GM18520 (cell line): ENCODE measurements around the gene BPTF.
A peak's percentile ranks its signal among the peaks of the same experiment; 100 is the strongest.
"Not testable (repeated sequence)": the region's sequence is repeated elsewhere in the genome, so short reads cannot be mapped to it uniquely, and the experiment has no call there.

ENCODE experiments used
- ATAC-seq: cut with Tn5 transposase; IDR thresholded peaks from one replicate; pipeline ENCODE4 v1.9.1; 2021; ENCODE audit not compliant: unreplicated experiment

BPTF gene

GRCh38 chr17:67824735-67825626 is at the start of gene BPTF:
BPTF (plus strand) TSS chr17:67825503; CDS start chr17:67825725, 222 bp downstream.
- peak; percentile 81 for ATAC-seq

GRCh38 chr17:67779098-67779672 is 46.1 kb upstream of the BPTF start:
- ATAC-seq: no peak

- ATAC-seq: no peak
Measured at GRCh38 chr17:67784364-67785121, 40.8 kb upstream of the BPTF start.

GRCh38 chr17:67785122-67785477 is 40.2 kb upstream of the BPTF start:
- ATAC-seq: no peak

GRCh38 chr17:67785504-67785903 is 39.8 kb upstream of the BPTF start:
- ATAC-seq: no peak

- ATAC-seq: peak; percentile 56
Measured at GRCh38 chr17:67800495-67800928, 24.8 kb upstream of the BPTF start.

- no peak for ATAC-seq
Measured at GRCh38 chr17:67801626-67802175, 23.6 kb upstream of the BPTF start.

- ATAC-seq: no peak
Measured at GRCh38 chr17:67810464-67810863, 14.8 kb upstream of the BPTF start.

GRCh38 chr17:67812380-67812779 is 12.9 kb upstream of the BPTF start:
- not testable (repeated sequence) for ATAC-seq

GRCh38 chr17:67813803-67814180 is 11.5 kb upstream of the BPTF start:
- no peak for ATAC-seq

GRCh38 chr17:67818110-67819002 is 6.9 kb upstream of the BPTF start:
- ATAC-seq: peak; percentile 76

GRCh38 chr17:67819722-67820121 is 5.6 kb upstream of the BPTF start:
- ATAC-seq: no peak

- ATAC-seq: no peak
Measured at GRCh38 chr17:67821871-67822367, 3.4 kb upstream of the BPTF start.

GRCh38 chr17:67825627-67826601 is 611 bp downstream of the BPTF start:
- ATAC-seq: peak; percentile 28

- ATAC-seq: no peak
Measured at GRCh38 chr17:67829331-67829730, 4.0 kb downstream of the BPTF start.

GRCh38 chr17:67830440-67830839 is 5.1 kb downstream of the BPTF start:
- ATAC-seq: no peak

GRCh38 chr17:67831268-67831667 is 6.0 kb downstream of the BPTF start:
- no peak for ATAC-seq

- ATAC-seq: no peak
Measured at GRCh38 chr17:67833134-67833533, 7.8 kb downstream of the BPTF start.
